HepG2 (cell line): ENCODE measurements around the gene DNMT1. TPM values are rescaled to one million over a fixed set of nuclear protein-coding genes. Genes with fewer than 3 reads are reported as not detected.

ENCODE experiments used
- ARID4A ChIP-seq: sonication (generic); formaldehyde crosslinking; IDR thresholded peaks from 2 replicates; pipeline ENCODE4 v1.5.0; 2020; ENCODE audit warnings: mild to moderate bottlenecking, missing genetic modification reagents, borderline replicate concordance
- CCDC6 ChIP-seq: sonication (generic); formaldehyde crosslinking; IDR thresholded peaks from 2 replicates; pipeline ENCODE4 v1.8.1; 2022; ENCODE audit warnings: mild to moderate bottlenecking, missing genetic modification reagents, moderate library complexity
- DMAP1 ChIP-seq: IDR thresholded peaks from 2 replicates; pipeline ENCODE4 v1.6.1; 2016
- DPF2 ChIP-seq: sonication (generic); formaldehyde crosslinking; IDR thresholded peaks from 2 replicates; pipeline ENCODE4 v1.4.0; 2020; ENCODE audit warnings: mild to moderate bottlenecking, low read depth, missing genetic modification reagents, borderline replicate concordance
- HOXA9 ChIP-seq: sonication (generic); formaldehyde crosslinking; IDR thresholded peaks from 2 replicates; pipeline ENCODE4 v1.8.1; 2022; ENCODE audit warnings: missing genetic modification reagents, mild to moderate bottlenecking, moderate library complexity, borderline replicate concordance
- MXD4 ChIP-seq: IDR thresholded peaks from 2 replicates; pipeline ENCODE4 v1.6.1; 2016; ENCODE audit warnings: mild to moderate bottlenecking, missing biosample characterization, missing genetic modification reagents
- PBX3 ChIP-seq: sonication (generic); formaldehyde crosslinking; IDR thresholded peaks from 2 replicates; pipeline ENCODE4 v1.8.1; 2023; ENCODE audit warnings: missing genetic modification reagents, inconsistent platforms, borderline replicate concordance
- RFXANK ChIP-seq: IDR thresholded peaks from 2 replicates; pipeline ENCODE4 v1.6.1; 2016
- SAP130 ChIP-seq: IDR thresholded peaks from 2 replicates; pipeline ENCODE4 v1.6.1; 2016; ENCODE audit warnings: low read depth
- SNAPC2 ChIP-seq: sonication (generic); formaldehyde crosslinking; IDR thresholded peaks from 2 replicates; pipeline ENCODE4 v1.8.1; 2022; ENCODE audit warnings: mild to moderate bottlenecking, missing genetic modification reagents
- SRY ChIP-seq: sonication (generic); formaldehyde crosslinking; IDR thresholded peaks from 2 replicates; pipeline ENCODE4 v1.8.0; 2022; ENCODE audit warnings: mild to moderate bottlenecking, missing genetic modification reagents
- TBX2 ChIP-seq: sonication (generic); formaldehyde crosslinking; IDR thresholded peaks from 2 replicates; pipeline ENCODE4 v1.5.0; 2020; ENCODE audit warnings: missing genetic modification reagents, mild to moderate bottlenecking, borderline replicate concordance
- TFAP4 ChIP-seq: sonication (generic); IDR thresholded peaks from 2 replicates; pipeline ENCODE4 v1.6.1; 2016; ENCODE audit warnings: low read depth, borderline replicate concordance
- ZBTB37 ChIP-seq: sonication (generic); formaldehyde crosslinking; IDR thresholded peaks from 2 replicates; pipeline ENCODE4 v1.4.0; 2020; ENCODE audit warnings: mild to moderate bottlenecking, missing genetic modification reagents
- ZBTB42 ChIP-seq: sonication (generic); formaldehyde crosslinking; IDR thresholded peaks from 2 replicates; pipeline ENCODE4 v1.5.0; 2020; ENCODE audit warnings: mild to moderate bottlenecking, missing genetic modification reagents
- ZNF432 ChIP-seq: sonication (generic); formaldehyde crosslinking; IDR thresholded peaks from 2 replicates; pipeline ENCODE4 v1.5.0; 2020; ENCODE audit warnings: missing genetic modification reagents, mild to moderate bottlenecking, borderline replicate concordance
- ZNF501 ChIP-seq: sonication (generic); formaldehyde crosslinking; IDR thresholded peaks from 2 replicates; pipeline ENCODE4 v1.5.1; 2020; ENCODE audit warnings: mild to moderate bottlenecking, moderate library complexity, missing genetic modification reagents
- ZNF660 ChIP-seq: sonication (generic); formaldehyde crosslinking; IDR thresholded peaks from 2 replicates; pipeline ENCODE4 v1.5.1; 2020; ENCODE audit warnings: mild to moderate bottlenecking, low read depth, missing genetic modification reagents, borderline replicate concordance
- ZNF784 ChIP-seq: sonication (generic); formaldehyde crosslinking; IDR thresholded peaks from 2 replicates; pipeline ENCODE4 v1.5.1; 2020; ENCODE audit warnings: missing genetic modification reagents, mild to moderate bottlenecking, borderline replicate concordance
- polyA plus RNA-seq, 8 experiments: library from polyadenylated mRNA; depleted of rRNA in 3 of 8; stranded (reverse) in 7 of 8; unstranded in 1 of 8; fragments of >200 nt; fragmentation: Illumina TruSeq in 4 of 8; extraction: Trizol in 4 of 8; gene quantifications; 2 replicates each; pipeline versions ENCODE4 v1.2.1 to v1.2.3, GENCODE V29; 2011 to 2016; ENCODE audit warnings: low read depth in 4 of 8, missing spikeins in 1 of 8, mixed read lengths in 1 of 8; ENCODE audit not compliant: insufficient read depth in 1 of 8
- total RNA-seq, 5 experiments: library from RNA; depleted of rRNA; stranded (reverse); fragments of >200 nt; fragmentation: Illumina TruSeq; extraction: Trizol; gene quantifications; 2 replicates each; pipeline ENCODE4 v1.2.3, GENCODE V29; 2016; ENCODE audit warnings: low read depth in 1 of 5

Gene DNMT1
- total and polyA plus RNA-seq, 2 of the 13 experiments (the other 11 are each of a cell fraction or from before 2014, with no cell fraction given): 31.2 to 91.1 TPM

- no peak for TF ChIP-seq HOXA9 (CRISPR knock-in tag)
- peak; percentile 83 for TF ChIP-seq SAP130 (CRISPR knock-in tag)
- 0 out of 2 replicates have a peak, but pooled peaks have one; percentile 20 for TF ChIP-seq SNAPC2 (CRISPR knock-in tag)
- TF ChIP-seq MXD4 (CRISPR knock-in tag): 0 out of 2 replicates have a peak, but pooled peaks have one; percentile 49
- no peak for TF ChIP-seq PBX3 (CRISPR knock-in tag)
- no peak for TF ChIP-seq ZNF660 (CRISPR knock-in tag)
- no peak for TF ChIP-seq ZNF784
- no peak for TF ChIP-seq ZBTB42 (CRISPR knock-in tag)
- TF ChIP-seq TFAP4: no peak
- TF ChIP-seq CCDC6 (CRISPR knock-in tag): no peak
- TF ChIP-seq DMAP1 (CRISPR knock-in tag): 0 out of 2 replicates have a peak, but pooled peaks have one; percentile 33
- peak; percentile 70 for TF ChIP-seq ZNF501 (CRISPR knock-in tag)
- 0 out of 2 replicates have a peak, but pooled peaks have one; percentile 15 for TF ChIP-seq TBX2 (CRISPR knock-in tag)
- TF ChIP-seq ZBTB37 (CRISPR knock-in tag): no peak
- no peak for TF ChIP-seq RFXANK (CRISPR knock-in tag)
- peak; percentile 70; the same call in 1 of the 2 replicates for TF ChIP-seq SRY (CRISPR knock-in tag)
- no peak for TF ChIP-seq ZNF432 (CRISPR knock-in tag)
- TF ChIP-seq ARID4A (CRISPR knock-in tag): peak; percentile 14; the same call in 1 of the 2 replicates
- TF ChIP-seq DPF2 (CRISPR knock-in tag): no peak
These were observed 11.6 kb upstream of the DNMT1 start (continued) for GRCh38 chr19:10206226-10206885.
